ENCODE measurements around the gene HSPB7.

Gene HSPB7

GRCh38 chr1:16050328-16050727 is 32.5 kb upstream of the HSPB7 start:
- no peak for DNase-seq (ENCODE audit: extremely low read depth, insufficient read length)
- Histone ChIP-seq H3K36me3 (ENCODE audit: control insufficient read depth, insufficient read depth, low read length) (no peaks in the 10 kb centered on the region), H3K27me3 (replicated peaks; ENCODE audit: control insufficient read depth, insufficient read depth, low read length) (no peaks in the 10 kb centered on the region; the same call in 1 of the 2 replicates), H3K4me3 (replicated peaks; ENCODE audit: low read depth, low read length) (no peak overlapping the region)
- TF ChIP-seq CTCF (IDR thresholded peaks at IDR 0.05; ENCODE audit: insufficient read depth, low read length, poor library complexity, severe bottlenecking): no peak

GRCh38 chr1:16048573-16049189 is 30.8 kb upstream of the HSPB7 start:
- no peak overlapping the region for H3K4me3 ChIP-seq (replicated peaks; ENCODE audit: low read depth, low read length)
- DNase-seq (ENCODE audit: extremely low read depth, insufficient read length): no peak

GRCh38 chr1:16047791-16048475 is 30.1 kb upstream of the HSPB7 start:
- no peaks in the 10 kb centered on the region for H3K36me3 ChIP-seq (ENCODE audit: control insufficient read depth, insufficient read depth, low read length)
- DNase-seq (ENCODE audit: extremely low read depth, insufficient read length): no peak
- H3K4me3 ChIP-seq (replicated peaks; ENCODE audit: low read depth, low read length): no peak overlapping the region
- H3K27me3 ChIP-seq (replicated peaks; ENCODE audit: control insufficient read depth, insufficient read depth, low read length): no peaks in the 10 kb centered on the region; the same call in none of the 2 replicates
- no peak for TF ChIP-seq CTCF (IDR thresholded peaks at IDR 0.05; ENCODE audit: insufficient read depth, low read length, poor library complexity, severe bottlenecking)

More at GRCh38 chr1:16048573-16049189, 30.8 kb upstream of the HSPB7 start:
- no peak for TF ChIP-seq CTCF (IDR thresholded peaks at IDR 0.05; ENCODE audit: insufficient read depth, low read length, poor library complexity, severe bottlenecking)
- H3K36me3 ChIP-seq (ENCODE audit: control insufficient read depth, insufficient read depth, low read length): no peaks in the 10 kb centered on the region
- H3K27me3 ChIP-seq (replicated peaks; ENCODE audit: control insufficient read depth, insufficient read depth, low read length): no peaks in the 10 kb centered on the region; the same call in none of the 2 replicates

GRCh38 chr1:16046842-16047241 is 29.0 kb upstream of the HSPB7 start:
- DNase-seq (ENCODE audit: extremely low read depth, insufficient read length): no peak
- Histone ChIP-seq H3K4me3 (replicated peaks; ENCODE audit: low read depth, low read length) (no peak overlapping the region), H3K36me3 (ENCODE audit: control insufficient read depth, insufficient read depth, low read length) (no peaks in the 10 kb centered on the region), H3K27me3 (replicated peaks; ENCODE audit: control insufficient read depth, insufficient read depth, low read length) (no peaks in the 10 kb centered on the region; the same call in none of the 2 replicates)
- no peak for TF ChIP-seq CTCF (IDR thresholded peaks at IDR 0.05; ENCODE audit: insufficient read depth, low read length, poor library complexity, severe bottlenecking)

GRCh38 chr1:16043950-16044349 is 26.1 kb upstream of the HSPB7 start:
- no peak for DNase-seq (ENCODE audit: extremely low read depth, insufficient read length)
- Histone ChIP-seq H3K4me3 (replicated peaks; ENCODE audit: low read depth, low read length) (no peak overlapping the region), H3K36me3 (ENCODE audit: control insufficient read depth, insufficient read depth, low read length) (no peaks in the 10 kb centered on the region), H3K27me3 (replicated peaks; ENCODE audit: control insufficient read depth, insufficient read depth, low read length) (peaks cover 3% of the 10 kb centered on the region)
- TF ChIP-seq CTCF (IDR thresholded peaks at IDR 0.05; ENCODE audit: insufficient read depth, low read length, poor library complexity, severe bottlenecking): no peak

Data from GM06990 (cell line).